Measurements from ENCODE around the gene CCDC88C. TPM values are rescaled to one million over a fixed set of nuclear protein-coding genes. Genes with fewer than 3 reads are reported as not detected.

Gene CCDC88C
- total RNA-seq, 1 experiment from 2014 or later, result 19.7 TPM

DNA sequence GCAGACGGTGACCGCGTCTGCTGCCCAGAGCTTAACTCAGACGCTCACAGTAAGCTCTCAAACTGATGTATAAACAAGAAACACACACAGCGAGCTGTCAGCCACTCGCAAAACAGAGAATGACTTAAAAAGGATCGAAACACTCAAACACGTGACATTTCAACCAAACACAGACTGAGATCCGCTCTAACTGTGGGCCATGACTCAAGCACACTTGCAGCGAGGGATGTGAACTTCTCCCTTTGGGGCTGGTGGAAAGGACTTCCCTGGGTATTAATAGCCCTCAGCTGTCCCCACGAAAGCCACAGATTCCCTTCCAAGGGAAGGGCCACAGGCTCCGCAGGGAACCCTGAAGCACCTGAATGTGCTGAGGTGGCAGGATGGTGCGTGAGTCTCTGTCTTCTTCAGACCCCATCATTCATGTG is 29.1 kb downstream of the CCDC88C start:
- Histone ChIP-seq H3K27ac (ENCODE audit: low read length) (no peak overlapping the region), H2AFZ (ENCODE audit: low read length) (no peak overlapping the region), H3K9me3 (ENCODE audit: low read length) (no peaks in the 10 kb centered on the region), H3K27me3 (ENCODE audit: low read length) (no peaks in the 10 kb centered on the region), H3K79me2 (ENCODE audit: low read length) (peaks cover 88% of the 10 kb centered on the region), H3K4me2 (ENCODE audit: low read length) (no peak overlapping the region), H3F3A (ENCODE audit: low read length, unreplicated experiment) (no peaks in the 10 kb centered on the region), H3K4me3 (ENCODE audit: low read length) (no peak overlapping the region), H3K9me2 (replicated peaks; ENCODE audit: low read length) (no peaks in the 10 kb centered on the region), H3K9ac (ENCODE audit: low read length) (no peak overlapping the region), H4K20me1 (ENCODE audit: low read length) (no peaks in the 10 kb centered on the region), H3K36me3 (ENCODE audit: low read depth, low read length) (no peaks in the 10 kb centered on the region), H3K4me1 (ENCODE audit: insufficient read depth, low read length) (peaks cover 6% of the 10 kb centered on the region)
- intact Hi-C loops (cut with micrococcal nuclease), result no loop called here
- ATAC-seq, result no peak
- DNase-seq, result no peak
- ChIA-PET POLR2A (ENCODE audit: unreplicated experiment) (no interaction called here), CTCF (no interaction called here)
- BruUV-seq (replicated peaks), result no TSS peak
- TF ChIP-seq EZH2 (IDR thresholded peaks at IDR 0.05; ENCODE audit: low read length, unreplicated experiment) (no peak), EZH2phosphoT487 (IDR thresholded peaks at IDR 0.05; ENCODE audit: borderline replicate concordance, low read length) (no peak), CTCF (conservative IDR thresholded peaks at IDR 0.05; ENCODE audit: low read depth, low read length) (no peak)

DNA sequence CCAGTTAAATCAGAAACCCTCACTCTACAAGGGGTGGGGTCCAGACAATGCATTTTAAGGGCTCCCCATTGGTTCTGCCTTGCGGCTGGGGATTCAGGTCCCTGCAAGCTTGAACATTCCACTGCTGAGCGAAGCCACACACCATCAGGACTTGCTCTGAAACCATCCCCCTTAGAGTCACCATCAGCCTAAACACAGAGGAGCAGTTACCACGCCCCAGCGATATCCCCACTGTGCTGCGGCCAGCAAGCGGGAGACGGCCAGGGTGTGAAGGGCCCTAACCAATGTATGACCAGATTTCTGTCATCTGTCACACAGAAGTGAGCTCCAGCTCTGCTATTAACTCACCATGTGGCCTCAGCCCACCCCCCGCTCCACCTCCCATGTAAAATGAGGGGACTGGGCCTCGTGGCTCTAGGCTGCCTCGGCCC is 29.7 kb downstream of the CCDC88C start:
- POLR2A ChIA-PET (ENCODE audit: unreplicated experiment), result no interaction called here

More for the DNA sequence above, 29.7 kb downstream of the CCDC88C start:
- Histone ChIP-seq H2AFZ (ENCODE audit: low read length) (no peak overlapping the region), H3K27ac (ENCODE audit: low read length) (no peak overlapping the region), H3K9me3 (ENCODE audit: low read length) (no peaks in the 10 kb centered on the region), H3K36me3 (ENCODE audit: low read depth, low read length) (no peaks in the 10 kb centered on the region), H3K9ac (ENCODE audit: low read length) (no peak overlapping the region), H3F3A (ENCODE audit: low read length, unreplicated experiment) (no peaks in the 10 kb centered on the region), H3K9me2 (replicated peaks; ENCODE audit: low read length) (no peaks in the 10 kb centered on the region), H4K20me1 (ENCODE audit: low read length) (no peaks in the 10 kb centered on the region), H3K4me1 (ENCODE audit: insufficient read depth, low read length) (peaks cover 12% of the 10 kb centered on the region), H3K4me3 (ENCODE audit: low read length) (no peak overlapping the region), H3K4me2 (ENCODE audit: low read length) (no peak overlapping the region), H3K27me3 (ENCODE audit: low read length) (no peaks in the 10 kb centered on the region), H3K79me2 (ENCODE audit: low read length) (peaks cover 87% of the 10 kb centered on the region)
- DNase-seq, result no peak
- CTCF ChIA-PET, result no interaction called here
- no TSS peak for BruUV-seq (replicated peaks)
- no peak for ATAC-seq
- TF ChIP-seq EZH2phosphoT487 (IDR thresholded peaks at IDR 0.05; ENCODE audit: borderline replicate concordance, low read length) (no peak), EZH2 (IDR thresholded peaks at IDR 0.05; ENCODE audit: low read length, unreplicated experiment) (no peak), CTCF (conservative IDR thresholded peaks at IDR 0.05; ENCODE audit: low read depth, low read length) (no peak)
- intact Hi-C loops (cut with micrococcal nuclease), result no loop called here

Measured in PC-3 (cell line).